ENCODE results near the gene MEGF6.

The MEGF6 gene

DNA sequence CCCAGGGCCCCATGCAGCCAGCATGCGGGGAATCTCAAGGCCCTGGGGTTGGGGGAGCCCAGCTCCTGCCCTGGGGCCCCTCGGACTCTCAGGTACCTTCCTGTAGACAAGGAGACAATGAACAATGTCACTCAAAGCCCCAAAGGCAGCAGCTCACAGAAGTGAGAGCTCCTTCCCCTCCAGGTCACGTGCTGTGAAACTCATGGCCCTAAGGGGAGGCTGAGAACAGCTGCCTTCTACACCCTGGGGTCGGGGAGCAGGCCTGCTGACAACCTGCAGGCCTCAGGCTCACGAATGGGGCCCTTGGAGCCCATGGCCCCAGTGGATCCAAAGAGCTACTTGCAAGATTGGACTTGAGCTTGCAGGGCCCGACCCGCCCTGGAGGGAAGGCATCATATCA is 3.2 kb downstream of the MEGF6 start:
- DNase-seq = no peak

DNA sequence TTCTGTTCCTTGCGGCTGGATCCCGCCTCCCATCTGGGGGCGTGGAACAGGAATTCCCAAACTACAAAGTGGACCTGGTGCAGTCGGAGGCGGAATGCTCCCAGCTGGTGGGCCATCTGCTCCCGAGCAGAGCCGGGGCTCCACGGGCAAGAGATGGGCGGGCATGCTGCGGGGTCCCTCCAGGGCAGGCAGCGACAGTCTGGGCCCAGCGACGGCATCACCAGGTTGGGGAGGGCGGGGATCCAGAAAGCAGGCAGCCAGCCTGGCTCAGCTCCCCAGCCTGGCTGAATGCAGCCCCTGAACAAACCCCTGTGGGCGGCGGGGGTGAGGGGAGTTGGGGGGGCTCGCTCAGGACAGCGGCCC is 3.6 kb downstream of the MEGF6 start:
- no peak for DNase-seq

DNA sequence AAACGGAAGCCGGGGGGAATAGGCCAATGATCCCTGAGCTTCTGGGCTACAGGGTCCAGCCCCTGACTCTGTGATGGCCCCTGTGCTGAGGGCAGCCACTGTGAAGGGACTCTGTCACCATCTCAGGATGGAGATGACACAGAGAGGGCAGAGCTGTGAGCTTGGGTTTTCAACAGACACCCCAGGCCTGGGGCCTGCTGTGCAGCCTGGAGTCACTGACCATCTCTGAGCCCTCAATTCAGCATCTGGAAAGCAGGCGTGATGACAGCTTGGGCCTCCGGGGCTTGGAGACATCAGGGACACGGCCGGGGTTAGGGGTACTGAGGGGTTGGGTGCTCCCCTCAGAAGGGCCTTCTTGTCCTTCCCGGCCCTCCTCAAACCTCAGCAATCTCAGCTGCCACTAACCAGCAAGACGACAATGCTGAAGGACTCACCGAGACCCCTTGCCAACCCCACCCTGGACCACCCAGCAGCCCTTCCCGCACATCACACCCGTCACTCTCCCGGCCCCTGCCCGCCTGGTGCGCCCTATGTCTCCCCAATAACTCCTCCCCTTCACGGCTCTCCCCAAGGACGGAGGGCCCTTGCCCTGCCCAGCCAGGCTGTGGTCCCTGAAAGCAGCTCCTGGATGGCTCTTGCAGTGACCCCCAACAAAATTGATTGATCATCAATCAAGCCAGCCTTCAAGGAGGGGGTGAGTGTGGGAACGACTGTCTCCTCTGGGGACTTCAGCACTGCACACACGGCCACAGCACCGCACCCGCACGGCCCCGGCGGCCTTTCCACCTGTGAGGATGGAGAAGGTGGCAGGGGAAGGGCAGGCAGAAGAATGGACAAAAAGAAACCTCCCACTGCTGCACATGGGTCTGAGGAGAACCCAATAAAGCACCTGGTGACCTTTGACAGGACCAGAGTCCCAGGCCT is 4.3 kb downstream of the MEGF6 start:
- no peak for DNase-seq

DNA sequence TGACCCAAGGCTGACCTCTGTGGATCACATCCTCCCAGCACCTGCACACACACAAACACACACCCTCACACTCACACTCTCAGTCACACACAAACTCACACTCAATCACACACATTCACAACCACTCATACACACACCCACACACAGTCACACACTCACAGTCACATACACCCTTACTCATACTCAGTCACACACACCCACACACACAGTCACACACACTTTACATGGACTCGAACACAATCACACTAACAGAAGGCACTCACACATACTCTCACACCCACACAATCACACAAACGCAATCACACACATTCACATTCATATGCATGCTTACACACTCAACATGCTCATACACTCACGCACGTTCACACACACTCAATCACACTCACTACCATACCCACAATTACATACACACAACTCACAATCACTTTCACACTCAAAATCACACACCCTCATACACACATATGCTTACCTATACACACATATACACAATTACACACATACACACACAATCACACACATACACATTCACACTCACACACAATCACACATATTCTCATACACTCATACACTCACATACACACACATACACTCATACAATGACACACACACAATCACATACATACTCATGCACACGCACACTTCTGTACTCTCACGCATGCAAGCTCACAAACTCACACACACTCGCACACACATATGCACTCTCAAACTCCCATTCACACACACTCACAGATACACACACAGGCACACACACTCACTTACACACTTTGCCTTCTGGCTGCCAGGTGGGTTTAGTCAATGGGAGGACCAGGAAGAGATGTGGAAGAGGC is 6.1 kb downstream of the MEGF6 start:
- DNase-seq = no peak

DNA sequence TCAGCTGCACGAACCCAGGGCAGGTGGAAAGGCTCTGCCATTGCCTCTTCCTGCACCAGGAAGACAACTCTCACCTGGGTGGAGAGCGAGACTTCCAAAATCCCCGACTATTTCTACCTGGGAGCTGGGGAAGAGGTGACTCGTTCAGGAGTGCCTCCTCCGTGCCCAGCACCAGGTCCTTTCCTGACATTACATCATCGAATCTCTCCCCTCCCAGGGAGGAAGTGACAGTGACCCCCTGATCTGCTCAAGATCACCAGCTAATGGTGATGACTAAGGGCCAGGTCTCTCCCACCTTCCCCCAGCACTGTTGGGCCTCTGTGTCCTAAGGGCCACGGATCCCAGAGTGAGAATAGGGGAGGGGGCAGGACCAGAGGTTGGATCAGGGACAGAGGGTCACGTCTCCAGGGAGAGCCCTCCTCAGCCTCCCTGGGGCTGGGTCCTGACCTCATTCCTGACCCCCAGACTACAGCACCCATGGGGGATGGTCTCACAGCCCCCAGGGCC is 6.8 kb downstream of the MEGF6 start:
- no peak for DNase-seq

DNA sequence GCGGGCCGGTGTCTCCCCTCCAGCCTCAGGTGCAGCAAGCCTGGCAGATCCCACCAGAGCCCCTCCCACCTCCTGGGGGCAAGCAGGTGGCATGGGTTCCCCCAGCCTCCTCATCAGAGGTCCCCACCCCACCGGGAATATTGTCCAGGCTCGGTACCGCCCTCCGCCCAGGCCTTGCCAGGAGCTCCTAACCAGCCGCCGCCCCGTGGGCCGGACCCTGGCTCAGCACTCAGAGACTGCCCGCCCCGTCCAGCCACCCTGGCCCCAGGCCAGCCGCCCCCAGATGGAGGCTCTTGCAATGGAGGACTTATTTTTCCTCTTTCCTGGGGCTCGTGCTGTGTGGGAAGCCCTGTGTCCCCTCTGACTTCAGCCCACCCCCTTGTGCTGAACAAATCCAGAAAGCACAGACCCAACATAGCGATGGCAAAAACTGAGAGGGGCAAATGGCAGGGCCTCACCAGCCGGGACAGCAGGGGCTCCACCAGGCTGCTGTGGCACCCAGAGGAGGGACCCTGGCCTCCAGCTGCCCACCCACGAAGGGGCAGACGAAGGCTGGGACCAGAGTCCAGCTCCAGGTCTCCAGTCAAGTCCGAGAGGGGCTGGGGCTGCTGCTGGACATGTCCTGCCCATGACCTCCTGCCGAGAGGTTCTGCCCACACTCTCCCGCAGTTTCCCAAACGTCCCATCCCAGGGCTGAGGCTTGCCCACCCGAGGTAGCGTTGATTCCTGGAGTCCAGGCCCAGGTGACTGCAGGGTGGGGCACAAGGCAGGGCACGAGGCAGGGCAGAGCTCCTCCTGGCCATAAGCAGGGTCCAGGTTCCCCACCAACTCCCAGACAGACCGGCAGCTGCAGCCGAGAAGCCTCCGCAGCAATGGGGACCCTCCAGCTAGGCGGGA is 7.5 kb downstream of the MEGF6 start:
- no peak for DNase-seq

DNA sequence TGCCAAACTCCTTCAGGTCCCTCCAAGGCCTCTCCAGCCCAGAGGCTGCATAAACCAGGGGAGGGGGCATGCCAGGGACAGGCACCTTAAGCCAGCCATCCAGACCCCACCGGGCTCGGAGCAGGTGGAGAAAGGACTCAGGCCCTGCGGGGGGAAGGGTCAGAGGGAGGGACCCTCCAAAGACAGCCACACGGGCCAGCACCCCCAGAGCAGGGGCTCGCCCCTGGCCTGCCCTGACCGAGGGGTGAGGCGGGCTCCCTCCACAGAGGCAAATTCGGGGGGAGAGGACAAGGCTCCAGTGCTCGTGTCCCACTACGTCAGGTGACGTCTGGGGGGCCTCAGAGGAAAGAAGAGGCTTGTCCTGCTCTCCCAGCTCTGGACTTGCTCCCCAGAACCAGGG is 8.2 kb downstream of the MEGF6 start:
- DNase-seq = no peak

DNA sequence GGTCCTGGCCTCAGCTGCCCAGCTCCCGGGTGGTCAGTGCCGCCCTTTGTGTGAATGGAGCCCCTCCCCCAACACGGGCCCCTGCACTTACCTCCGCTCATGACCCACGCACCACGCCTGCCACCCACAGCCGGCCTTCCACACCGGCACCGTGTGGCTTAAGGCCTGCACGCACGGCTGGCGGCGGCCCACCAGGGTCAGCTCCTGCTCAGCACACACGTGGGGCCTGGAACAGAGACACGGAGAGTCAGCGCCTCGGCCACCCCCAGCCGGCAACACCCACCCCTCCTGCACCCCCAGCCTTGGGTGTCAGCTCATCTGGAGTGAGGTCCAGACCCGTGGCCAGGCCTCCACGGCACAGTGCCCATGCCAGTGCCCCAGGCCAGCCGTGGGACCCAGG is 8.9 kb downstream of the MEGF6 start:
- DNase-seq = no peak

DNA sequence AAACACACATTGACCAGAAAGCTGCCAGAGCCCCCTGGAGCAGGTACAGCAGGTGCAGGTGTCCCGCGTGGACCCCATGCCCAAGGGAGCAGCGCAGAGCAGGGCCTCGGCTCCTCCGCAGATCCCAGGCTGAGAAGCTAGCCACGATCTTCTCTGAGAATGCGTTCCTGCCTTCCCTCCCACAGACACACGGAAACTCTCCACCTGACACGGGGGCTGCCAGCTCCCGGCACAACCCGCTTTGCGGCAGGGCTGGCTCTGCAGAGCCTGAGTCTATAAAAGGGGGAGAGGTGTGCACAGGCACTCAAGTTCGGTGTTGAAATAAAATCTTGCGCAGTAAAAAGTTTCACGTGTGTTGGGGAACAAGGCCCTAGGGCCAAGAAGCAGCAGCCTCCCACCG is 9.6 kb downstream of the MEGF6 start:
- DNase-seq = no peak

DNA sequence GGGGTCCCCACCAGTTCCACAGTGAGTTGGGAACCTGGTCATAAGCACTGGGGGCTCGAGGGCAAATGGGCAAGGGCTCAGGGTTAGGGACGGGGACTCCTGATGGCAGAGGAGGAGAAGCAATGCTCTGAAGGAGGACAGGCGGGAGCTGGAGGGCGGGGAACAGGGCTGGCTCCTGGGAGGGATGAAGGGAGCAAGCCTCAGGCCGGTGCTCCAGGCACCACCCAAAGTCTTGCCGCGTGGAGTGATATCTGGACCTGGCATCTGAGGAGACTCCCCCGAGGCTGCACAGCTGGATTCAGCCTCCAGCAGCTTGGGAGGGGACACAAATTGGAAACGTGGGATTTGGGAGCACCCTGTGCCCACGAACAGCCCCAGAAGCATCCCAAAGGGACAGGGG is 11.0 kb downstream of the MEGF6 start:
- DNase-seq = no peak

DNA sequence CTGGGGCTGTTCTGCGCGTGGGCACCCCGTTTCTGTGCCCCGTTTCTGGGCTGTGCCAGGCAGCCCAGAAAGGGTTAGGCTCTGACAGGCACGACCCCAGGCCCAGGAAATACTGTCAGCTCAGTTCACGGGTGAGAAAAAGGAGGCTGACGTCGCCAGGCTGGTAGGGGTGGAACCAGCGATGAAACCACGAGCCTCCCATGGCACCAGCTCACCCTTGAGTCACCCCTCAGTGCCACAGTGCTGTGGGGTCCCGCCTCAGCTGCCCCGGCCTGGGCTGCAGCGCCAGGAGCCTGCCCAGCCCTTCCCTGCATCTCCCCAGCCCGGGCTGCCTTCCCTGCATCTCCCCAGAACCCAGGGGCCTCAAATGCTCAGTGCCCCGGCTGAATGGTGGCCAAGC is 11.5 kb downstream of the MEGF6 start:
- DNase-seq = no peak

DNA sequence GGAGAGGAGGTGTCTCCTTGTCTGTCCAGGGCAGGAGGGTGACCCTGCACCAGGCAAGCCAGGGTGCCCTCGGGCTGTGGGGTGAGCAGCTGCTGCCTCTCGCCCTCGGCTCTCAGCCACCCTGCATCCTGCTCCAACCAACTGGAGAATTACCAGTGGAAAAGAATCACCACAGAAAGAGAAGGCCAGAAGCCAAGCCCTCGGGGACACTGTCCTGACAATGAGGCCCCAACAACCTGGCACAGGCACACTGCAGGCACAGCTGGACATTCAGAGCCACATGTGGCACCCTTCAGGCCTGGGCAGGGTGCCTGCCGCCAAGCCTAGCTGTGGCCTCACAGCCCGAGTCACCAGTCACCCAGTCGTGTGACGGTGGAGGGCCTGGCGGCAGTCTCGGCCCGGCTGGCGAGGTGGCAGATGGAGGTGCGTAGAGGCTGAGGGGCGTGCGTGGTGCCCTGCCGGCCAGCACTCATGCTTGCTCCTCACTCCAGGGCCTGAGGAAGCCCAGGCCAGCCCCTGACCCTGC is 12.0 kb downstream of the MEGF6 start:
- DNase-seq = no peak

DNA sequence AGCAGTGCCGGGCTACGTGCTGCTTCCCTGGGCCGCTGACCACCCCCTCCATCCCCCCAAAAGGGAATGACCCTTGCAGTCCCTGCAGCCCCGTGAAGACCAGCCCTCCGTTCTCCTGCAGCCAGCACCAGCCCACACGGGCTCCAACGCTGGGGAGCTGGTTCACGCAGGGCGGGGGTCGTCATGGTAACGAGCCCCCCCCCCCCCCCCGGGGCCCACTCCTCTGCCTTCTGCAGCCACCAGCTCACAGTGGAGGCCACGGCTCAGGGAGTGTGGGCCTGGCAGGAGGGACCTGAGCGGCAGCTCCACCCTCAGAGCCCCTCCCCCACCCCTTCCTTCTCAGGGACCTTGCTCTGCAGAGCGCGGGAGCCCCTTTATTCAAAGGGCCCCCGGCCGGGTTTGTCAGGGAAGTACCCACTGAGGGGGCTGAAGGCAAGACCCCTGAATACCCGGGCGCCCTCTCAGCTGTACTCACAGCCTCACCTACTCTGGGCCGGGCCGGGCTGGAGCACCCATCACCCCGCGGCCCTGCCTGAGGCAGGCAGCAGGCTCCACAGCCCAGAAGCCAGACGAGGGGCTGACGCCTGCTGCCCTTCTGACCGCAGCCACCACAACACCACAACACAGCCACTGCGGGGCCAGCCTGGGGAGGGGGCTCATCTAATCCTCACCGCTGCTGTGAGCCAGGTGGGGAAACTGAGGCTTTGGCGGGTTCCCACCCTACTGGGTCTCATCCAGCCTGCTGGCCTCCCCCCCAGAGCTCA is 12.6 kb downstream of the MEGF6 start:
- DNase-seq = no peak

DNA sequence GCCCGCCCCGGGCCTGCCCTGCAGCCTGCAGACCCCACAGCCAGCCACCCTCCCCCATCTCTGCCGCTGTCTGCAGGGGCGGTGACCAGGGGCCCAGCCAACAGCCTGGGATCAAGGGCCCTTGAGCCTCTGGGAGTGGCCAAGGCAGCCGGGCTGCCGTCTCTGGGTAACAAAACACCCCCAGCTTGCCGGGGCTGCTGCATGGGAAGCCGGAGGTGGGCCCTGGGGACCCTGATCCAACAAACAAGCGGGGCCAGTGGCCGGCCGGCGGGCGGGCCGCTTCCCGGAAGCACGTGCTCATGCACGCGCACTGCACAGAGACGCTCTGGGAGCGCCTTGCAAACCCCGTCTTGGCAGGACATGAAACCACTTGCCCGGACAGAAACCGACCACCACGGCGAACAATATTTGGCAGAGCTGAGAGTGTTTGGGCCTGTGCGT is 13.2 kb downstream of the MEGF6 start:
- no peak for DNase-seq

DNA sequence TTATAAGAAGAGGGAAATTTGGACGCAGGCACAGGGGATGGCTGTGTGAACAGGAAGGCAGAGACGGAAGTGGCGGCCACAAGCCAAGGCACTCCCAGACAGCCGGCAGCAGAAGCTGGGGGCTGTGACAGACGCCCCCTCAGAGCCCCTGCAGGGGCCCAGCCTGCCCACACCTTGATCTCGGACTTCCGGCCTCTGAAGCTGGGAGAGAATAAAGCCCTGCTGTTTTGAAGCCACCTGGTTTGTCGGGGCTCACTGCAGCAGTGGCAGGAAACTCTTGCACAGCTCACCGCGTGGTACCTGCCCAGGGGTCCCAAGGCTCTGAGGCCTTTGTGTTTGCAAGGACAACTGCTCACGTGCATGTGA is 13.7 kb downstream of the MEGF6 start:
- DNase-seq = no peak

DNA sequence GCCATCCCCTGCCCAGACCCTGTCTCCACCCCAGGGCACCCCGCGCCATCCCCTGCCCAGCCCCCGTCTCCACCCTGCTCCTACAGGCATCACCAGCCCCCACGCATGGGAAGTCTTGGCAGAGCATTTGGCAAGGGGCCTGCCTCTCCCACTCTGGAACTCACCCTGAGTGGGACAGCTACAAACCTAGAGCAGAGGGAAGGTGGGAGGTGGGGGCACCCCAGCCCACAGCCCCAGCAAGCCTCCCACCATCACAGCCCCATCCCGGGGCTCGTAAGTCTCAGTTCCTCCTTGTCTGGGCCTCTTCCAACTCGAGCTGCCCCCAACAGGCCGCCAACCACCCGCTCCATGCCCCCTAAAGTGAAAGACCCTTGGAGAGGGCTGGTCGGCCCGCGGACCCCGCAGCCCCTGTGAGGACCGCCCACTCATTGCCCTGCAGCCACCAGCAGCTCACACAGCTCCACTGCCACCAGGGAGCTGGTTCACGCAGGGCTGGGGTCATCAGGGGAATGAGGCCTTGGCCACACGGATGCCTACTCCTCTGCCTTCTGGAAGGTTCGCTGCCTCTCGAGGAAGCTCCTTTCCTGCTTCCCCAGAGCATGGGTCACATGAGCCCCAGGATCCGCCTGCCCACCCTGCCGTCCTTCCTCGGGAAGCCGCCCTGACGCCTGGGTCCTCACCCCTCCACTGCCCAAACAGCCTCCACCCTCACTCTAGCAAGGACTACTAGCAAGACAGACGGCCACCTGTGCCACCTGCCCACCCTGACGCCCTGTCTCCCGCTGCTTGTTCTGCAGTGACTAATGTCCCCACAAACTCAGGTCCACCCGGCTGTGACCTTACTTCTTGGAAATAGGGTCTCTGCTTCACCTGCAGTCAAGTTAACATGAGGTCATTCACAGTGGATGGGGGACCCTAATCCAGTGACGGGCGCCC is 14.4 kb downstream of the MEGF6 start:
- DNase-seq = no peak

DNA sequence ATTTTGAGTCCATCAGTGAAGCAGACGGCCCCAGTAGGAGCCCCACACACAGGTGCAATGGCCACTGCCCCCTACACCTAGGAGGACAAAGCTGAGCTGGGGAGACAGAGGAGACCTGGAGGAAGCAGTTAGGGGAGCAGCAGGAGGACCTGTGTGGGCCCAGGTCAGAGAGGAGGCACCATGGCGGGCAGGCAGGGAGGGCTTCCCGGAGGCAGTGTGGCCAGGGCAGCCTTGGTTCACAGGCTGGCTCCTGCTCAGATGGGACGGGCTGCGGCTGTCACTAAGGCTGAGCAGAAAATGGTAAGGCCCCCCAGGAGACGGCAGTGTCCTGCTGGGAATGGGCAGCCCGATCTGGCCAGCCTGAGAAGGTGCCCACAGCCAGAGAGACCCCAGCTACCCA is 15.4 kb downstream of the MEGF6 start:
- no peak for DNase-seq

DNA sequence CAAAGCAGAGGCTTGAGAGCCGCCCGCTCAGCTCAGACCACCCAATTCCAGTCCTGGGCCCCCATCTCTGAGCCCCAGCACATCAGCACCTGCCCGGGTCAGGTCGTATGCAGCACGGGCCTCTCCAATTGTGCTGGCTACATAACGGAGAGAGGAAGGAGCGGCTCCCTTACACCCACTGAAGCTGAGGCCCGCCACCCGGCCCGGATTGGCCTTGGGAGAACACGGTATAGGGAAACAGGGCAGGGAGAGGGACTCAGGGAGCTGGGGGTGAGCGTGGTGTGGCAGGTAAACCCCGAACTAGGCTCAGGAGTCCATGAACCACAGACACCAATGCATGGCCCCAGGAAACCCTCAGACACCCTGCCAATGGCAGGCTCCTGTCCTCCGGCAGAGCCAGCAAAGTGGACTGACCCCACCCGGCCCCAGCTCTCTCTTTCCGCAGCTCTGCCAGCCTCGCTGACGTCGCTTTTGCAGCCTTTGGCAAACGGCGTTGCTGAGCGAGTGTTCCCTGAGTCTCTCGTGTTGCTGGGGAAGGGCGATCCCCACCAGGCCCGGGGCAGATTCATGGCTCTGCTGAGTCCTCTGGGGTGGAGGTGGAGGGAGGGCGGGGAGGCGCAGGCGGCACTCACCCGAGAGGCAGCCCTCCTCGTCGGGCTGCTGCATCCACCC is 16.5 kb downstream of the MEGF6 start:
- no peak for DNase-seq

DNA sequence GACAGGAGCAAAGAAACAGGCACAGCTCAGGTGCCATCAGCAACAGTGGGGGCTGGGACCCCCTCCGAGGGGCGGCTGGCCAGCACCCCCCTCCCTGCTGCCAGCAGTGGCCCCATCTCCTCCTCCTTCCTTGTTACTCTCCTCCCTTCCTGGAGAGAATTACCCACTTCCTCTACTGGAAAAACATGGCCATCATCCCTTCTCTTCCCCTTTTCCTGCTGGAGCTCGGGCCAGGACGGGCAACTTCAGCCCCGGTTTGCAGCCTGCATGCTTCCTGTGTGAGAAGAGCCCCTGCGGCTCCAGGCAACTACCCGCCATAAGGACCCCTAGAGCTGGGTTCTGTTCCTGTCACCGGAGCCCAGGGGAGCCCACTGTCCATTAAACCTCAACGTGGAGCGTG is 17.6 kb downstream of the MEGF6 start:
- DNase-seq = no peak

DNA sequence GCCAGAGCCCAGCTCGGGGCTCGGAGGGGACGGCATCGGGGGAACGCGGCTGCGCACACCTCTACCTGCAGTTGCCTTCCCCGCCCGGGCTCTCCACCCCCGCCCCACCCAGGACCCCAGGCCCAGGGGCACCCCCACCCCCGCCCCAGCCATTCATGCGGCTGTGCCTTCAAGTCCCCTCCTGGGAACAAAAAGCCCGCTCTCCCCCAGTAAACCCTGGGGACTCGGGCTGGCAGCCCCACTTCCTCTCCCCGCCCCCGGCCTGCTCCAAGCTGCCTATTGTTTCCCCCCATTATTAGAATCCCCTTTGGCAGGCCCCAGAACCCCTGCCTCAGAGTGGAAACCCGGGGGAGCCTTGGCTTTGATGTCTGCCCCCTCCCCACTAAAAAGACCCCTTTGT is 18.0 kb downstream of the MEGF6 start:
- no peak for DNase-seq
